Measurements from ENCODE around the gene C10orf143. TPM values are rescaled to one million over a fixed set of nuclear protein-coding genes. Genes with fewer than 3 reads are reported as not detected.

The C10orf143 gene
- total and polyA plus RNA-seq, 8 donors = 0.29 to 11.6 (median 3.4) TPM; not detected in 2

- 83 to 93% (median 85%) methylated on average over 12 of the region's 12 CpGs for WGBS, 5 donors
These were observed 60.6 kb downstream of the C10orf143 start for GRCh38 chr10:130049987-130050386.

GRCh38 chr10:130049244-130049643 is 61.4 kb downstream of the C10orf143 start:
- 85 to 91% (median 86%) methylated on average over 12 of the region's 12 CpGs for WGBS, 5 donors
- H3K27ac ChIP-seq = no peak overlapping the region
- no peaks in the 10 kb centered on the region for H3K4me1 ChIP-seq
- H3K4me3 ChIP-seq = no peak overlapping the region
- peaks cover 0 to 50% (median 3%) of the 10 kb centered on the region in 3 donors for H3K27me3 ChIP-seq
- H3K36me3 ChIP-seq = no peaks in the 10 kb centered on the region
- TF ChIP-seq EP300 (IDR thresholded peaks at IDR 0.05) (no peak), POLR2AphosphoS5 (IDR thresholded peaks at IDR 0.05) (no peak), POLR2A (IDR thresholded peaks at IDR 0.05) (no peak), CTCF (IDR thresholded peaks at IDR 0.05) (no peak)
- H3K9me3 ChIP-seq = peaks cover 0 to 6% (median 1%) of the 10 kb centered on the region in 4 donors
- no peak for DNase-seq
- intact Hi-C loops (cut with DNase I; ENCODE audit: low total_unique reads) = no loop called here

More at GRCh38 chr10:130049987-130050386, 60.6 kb downstream of the C10orf143 start:
- Histone ChIP-seq H3K36me3 (no peaks in the 10 kb centered on the region), H3K4me1 (no peaks in the 10 kb centered on the region), H3K27ac (no peak overlapping the region), H3K9me3 (peaks cover 0 to 9% (median 3%) of the 10 kb centered on the region in 4 donors), H3K27me3 (peaks cover 0 to 43% (median 3%) of the 10 kb centered on the region in 3 donors), H3K4me3 (no peak overlapping the region)
- no peak for DNase-seq
- intact Hi-C loops (cut with DNase I; ENCODE audit: low total_unique reads) = no loop called here
- TF ChIP-seq POLR2A (IDR thresholded peaks at IDR 0.05) (no peak), EP300 (IDR thresholded peaks at IDR 0.05) (no peak), CTCF (IDR thresholded peaks at IDR 0.05) (no peak), POLR2AphosphoS5 (IDR thresholded peaks at IDR 0.05) (no peak)

- Histone ChIP-seq H3K27ac (no peak overlapping the region), H3K9me3 (no peaks in the 10 kb centered on the region), H3K36me3 (no peaks in the 10 kb centered on the region), H3K27me3 (peaks cover 0 to 61% (median 3%) of the 10 kb centered on the region in 3 donors), H3K4me3 (no peak overlapping the region), H3K4me1 (no peaks in the 10 kb centered on the region)
- DNase-seq = no peak
- no peak for TF ChIP-seq CTCF (IDR thresholded peaks at IDR 0.05)
- no peak for TF ChIP-seq POLR2AphosphoS5 (IDR thresholded peaks at IDR 0.05)
- TF ChIP-seq EP300 (IDR thresholded peaks at IDR 0.05) = no peak
- WGBS, 5 donors = 33 to 89% (median 66%) methylated on average over 1 to 3 of the region's 3 CpGs
- intact Hi-C loops (cut with DNase I; ENCODE audit: low total_unique reads) = no loop called here
These were observed 62.5 kb downstream of the C10orf143 start for GRCh38 chr10:130048081-130048480.

GRCh38 chr10:130047336-130047735 is 63.3 kb downstream of the C10orf143 start:
- 76 to 90% (median 80%) methylated on average over 10 of the region's 10 CpGs for WGBS, 5 donors
- H3K36me3 ChIP-seq = no peaks in the 10 kb centered on the region
- DNase-seq = no peak
- H3K9me3 ChIP-seq = no peaks in the 10 kb centered on the region
- TF ChIP-seq POLR2A (IDR thresholded peaks at IDR 0.05) (no peak), CTCF (IDR thresholded peaks at IDR 0.05) (no peak), POLR2AphosphoS5 (IDR thresholded peaks at IDR 0.05) (no peak), EP300 (IDR thresholded peaks at IDR 0.05) (no peak)
- H3K4me3 ChIP-seq = no peak overlapping the region
- intact Hi-C loops (cut with DNase I; ENCODE audit: low total_unique reads) = no loop called here
- H3K27ac ChIP-seq = no peak overlapping the region
- no peaks in the 10 kb centered on the region for H3K4me1 ChIP-seq
- peaks cover 0 to 60% (median 3%) of the 10 kb centered on the region in 3 donors for H3K27me3 ChIP-seq

All from stomach (tissue), 9 donors.